Panc1 (cell line): ENCODE results near the gene PIGO. TPM values are rescaled to one million over a fixed set of nuclear protein-coding genes. Genes with fewer than 3 reads are reported as not detected.

Experiments
- ATAC-seq: fragments of 200-7000 bp; cut with Tn5 transposase; 2 replicates; pipeline ENCODE4 v1.9.1; 2020; ENCODE audit warnings: mild to moderate bottlenecking, moderate library complexity
- BruUV-seq: library from RNA; stranded (reverse); fragments of 400-500 nt; replicated peaks from 2 replicates; lab custom pipeline; 2021; lab: Mats Ljungman, UMichigan
- CTCF ChIA-PET: fragments of 300-600 bp; sonication (Branson Sonifier 250); formaldehyde crosslinking; loops from one replicate; lab custom pipeline; 2022; ENCODE audit warnings: antibody characterized with exemption; lab: Charles Lee
- POLR2A ChIA-PET: fragments of 300-600 bp; sonication (Branson Sonifier 250); formaldehyde crosslinking; loops from one replicate; lab custom pipeline; 2022; ENCODE audit warnings: antibody characterized with exemption; lab: Charles Lee
- DNase-seq: peaks from one replicate; pipeline ENCODE4 v3.0.0-alpha.2; 2010; ENCODE audit warnings: low read depth, low spot score
- H3K27ac ChIP-seq: 2 replicates; pipeline ENCODE4 v1.5.1; 2011; ENCODE audit warnings: mild to moderate bottlenecking, low read length, inconsistent platforms
- H3K27me3 ChIP-seq: fragments of 200-500 bp; sonication (Bioruptor generic); 2 replicates; pipeline ENCODE4 v1.6.0; 2014; ENCODE audit warnings: low read length, inconsistent platforms; ENCODE audit not compliant: control insufficient read depth, insufficient read depth
- H3K36me3 ChIP-seq: fragments of 200-500 bp; sonication (Bioruptor generic); 2 replicates; pipeline ENCODE4 v1.5.1; 2014; ENCODE audit warnings: inconsistent platforms, mild to moderate bottlenecking, low read length, moderate library complexity; ENCODE audit not compliant: control insufficient read depth, insufficient read depth
- H3K4me1 ChIP-seq: 2 replicates; pipeline ENCODE4 v1.5.1; 2011; ENCODE audit warnings: inconsistent platforms, mild to moderate bottlenecking, low read length, moderate library complexity; ENCODE audit not compliant: control insufficient read depth, insufficient read depth
- H3K4me3 ChIP-seq, 2 experiments: 2 replicates each; pipeline ENCODE4 v1.5.1; 2011 to 2012; ENCODE audit warnings: low read depth in 2 of 2, low read length in 2 of 2, mild to moderate bottlenecking in 2 of 2, inconsistent platforms in 1 of 2, moderate library complexity in 1 of 2
- H3K9me3 ChIP-seq: fragments of 200-500 bp; sonication (Bioruptor generic); 2 replicates; pipeline ENCODE4 v1.5.1; 2014; ENCODE audit warnings: low read depth, mild to moderate bottlenecking, inconsistent platforms, low read length, moderate library complexity; ENCODE audit not compliant: control insufficient read depth, insufficient read depth
- CTCF ChIP-seq: fragments of 450-650 bp; IDR thresholded peaks from 2 replicates; pipeline ENCODE4 v1.5.1; 2017; ENCODE audit warnings: mild to moderate bottlenecking
- POLR2AphosphoS5 ChIP-seq: IDR thresholded peaks from 2 replicates; pipeline ENCODE4 v1.6.1; 2012; ENCODE audit warnings: mild to moderate bottlenecking, low read depth, low read length, moderate library complexity
- REST ChIP-seq, 2 experiments: IDR thresholded peaks; 2 replicates each; pipeline ENCODE4 v1.6.1; 2011 to 2012; ENCODE audit warnings: low read depth in 2 of 2, control low read depth in 1 of 2, low read length in 1 of 2, mild to moderate bottlenecking in 1 of 2, moderate library complexity in 1 of 2; ENCODE audit not compliant: insufficient read depth in 1 of 2
- SIN3A ChIP-seq: IDR thresholded peaks from 2 replicates; pipeline ENCODE4 v1.6.1; 2012; ENCODE audit warnings: low read depth, mild to moderate bottlenecking, low read length, moderate library complexity, borderline replicate concordance; ENCODE audit not compliant: insufficient read depth
- TCF7L2 ChIP-seq: IDR thresholded peaks from 2 replicates; pipeline ENCODE4 v1.6.1; 2011; ENCODE audit warnings: mild to moderate bottlenecking, low read depth, low read length, inconsistent platforms
- in situ Hi-C: cut with HindIII; loops from 2 replicates; pipeline ENCODE4 v1.10.0; 2016; ENCODE audit warnings: low sequenced_read_pairs, low pct_unique_long_range_greater_than_20kb
- intact Hi-C: fragments of 100-400 bp; cut with micrococcal nuclease; formaldehyde crosslinking; loops from one replicate; pipeline ENCODE4 v1.10.0; 2022; ENCODE audit not compliant: unreplicated experiment
- total RNA-seq: library from RNA; stranded (reverse); gene quantifications from one replicate; pipeline ENCODE4 v1.2.1, GENCODE V29; 2021; ENCODE audit not compliant: unreplicated experiment

The PIGO gene
- total RNA-seq, 1 experiment from 2014 or later = 58.7 TPM

DNA sequence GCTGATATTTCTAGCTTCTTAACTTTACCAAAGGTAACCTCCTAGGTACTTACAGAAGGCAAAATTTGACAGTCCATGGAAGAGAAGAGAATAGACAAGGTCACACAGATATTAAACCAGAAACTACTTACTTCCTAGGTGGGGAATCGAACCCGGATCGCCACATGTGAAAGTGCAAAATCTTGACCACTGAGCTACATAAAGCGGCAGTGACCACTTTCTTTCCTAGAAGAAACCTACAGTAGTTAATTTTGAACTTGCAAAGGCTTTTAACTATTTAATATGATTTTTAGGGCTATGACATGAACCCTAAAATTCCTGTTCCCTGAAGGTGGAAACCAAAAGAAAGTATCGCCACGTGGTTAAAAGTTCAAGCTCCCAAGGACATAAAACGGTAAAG, 39.6 kb upstream of the PIGO start:
- ATAC-seq = no peak
- CTCF ChIA-PET = no interaction called here
- intact Hi-C loops = no loop called here

GRCh38 chr9:35134920-35135319, 38.5 kb upstream of the PIGO start:
- Histone ChIP-seq H3K4me3 (no peak overlapping the region), H3K27ac (no peak overlapping the region), H3K9me3 (peaks cover 16% of the 10 kb centered on the region), H3K36me3 (no peaks in the 10 kb centered on the region), H3K4me1 (no peaks in the 10 kb centered on the region), H3K27me3 (no peaks in the 10 kb centered on the region)
- ChIA-PET CTCF (no interaction called here), POLR2A (interaction anchor here (0.6 kb wide), 1 partner anchor 41 kb away, joined by 8 read pairs; no protein-coding TSS in a partner anchor)
- DNase-seq (no peak), ATAC-seq (no peak)
- in situ Hi-C loops (no loop called here), intact Hi-C loops (no loop called here)
- TF ChIP-seq CTCF = no peak
- no peak for TF ChIP-seq POLR2AphosphoS5
- TF ChIP-seq REST (IDR thresholded peaks at IDR 0.05; ENCODE audit: insufficient read depth in 1 of 2, low read depth in 2 of 2, low read length in 1 of 2) = no peak
- no peak for TF ChIP-seq TCF7L2
- TF ChIP-seq SIN3A = no peak
- BruUV-seq = no TSS peak

More for the DNA sequence above, 39.6 kb upstream of the PIGO start:
- BruUV-seq = no TSS peak
- Histone ChIP-seq H3K4me1 (no peaks in the 10 kb centered on the region), H3K27me3 (no peaks in the 10 kb centered on the region), H3K27ac (no peak overlapping the region), H3K4me3 (no peak overlapping the region), H3K36me3 (no peaks in the 10 kb centered on the region), H3K9me3 (peaks cover 11% of the 10 kb centered on the region)
- DNase-seq = no peak
- POLR2A ChIA-PET = interaction anchor here (1.4 kb wide), 1 partner anchor 26 kb away, joined by 7 read pairs; the partner anchor contains the start of gene UNC13B
- in situ Hi-C loops = no loop called here
- no peak for TF ChIP-seq CTCF
- no peak for TF ChIP-seq TCF7L2
- TF ChIP-seq SIN3A = no peak
- no peak for TF ChIP-seq REST (IDR thresholded peaks at IDR 0.05; ENCODE audit: insufficient read depth in 1 of 2, low read depth in 2 of 2, low read length in 1 of 2)
- no peak for TF ChIP-seq POLR2AphosphoS5
